Endothelial cell of umbilical vein (primary cell): ENCODE results near the gene LRP1B. TPM values are rescaled to one million over a fixed set of nuclear protein-coding genes. Genes with fewer than 3 reads are reported as not detected.

Experiments
- BruUV-seq: library from RNA; stranded (reverse); fragments of 400-500 nt; replicated peaks from 2 replicates; lab custom pipeline; 2021; lab: Mats Ljungman, UMichigan
- CTCF ChIA-PET: fragments of 300-600, 350-600 bp; sonication (Branson Sonifier 250); formaldehyde crosslinking; loops from one replicate; lab custom pipeline; 2021; ENCODE audit warnings: antibody characterized with exemption, inconsistent platforms; lab: Charles Lee
- POLR2A ChIA-PET: fragments of 300-600, 350-600 bp; sonication (Branson Sonifier 250); formaldehyde crosslinking; loops from one replicate; lab custom pipeline; 2021; ENCODE audit warnings: antibody characterized with exemption, inconsistent platforms; lab: Charles Lee
- DNase-seq: peaks from one replicate; pipeline ENCODE4 v3.0.0-alpha.2; 2011; ENCODE audit warnings: low read depth, low spot score
- FAIRE-seq: peaks from 2 replicates; lab custom pipeline; 2011; peaks lifted over from hg19 to GRCh38; lab: Jason Lieb, UNC
- H2AFZ ChIP-seq: 2 replicates; pipeline ENCODE4 v1.6.0; 2012; ENCODE audit warnings: low read depth, low read length, control low read depth, inconsistent platforms
- H3K27ac ChIP-seq: 2 replicates; pipeline ENCODE4 v1.5.1; 2011; ENCODE audit warnings: low read depth, mild to moderate bottlenecking, control low read depth, low read length, moderate library complexity; ENCODE audit not compliant: insufficient read depth
- H3K27me3 ChIP-seq, 2 experiments: 2 replicates each; pipeline versions ENCODE4 v1.6.0 to v1.6.1; 2011; ENCODE audit warnings: low read length in 2 of 2, mixed read lengths in 1 of 2; ENCODE audit not compliant: control insufficient read depth in 2 of 2, insufficient read depth in 2 of 2
- H3K36me3 ChIP-seq, 2 experiments: 2 replicates in 1 of 2; 3 replicates in 1 of 2; pipeline ENCODE4 v1.5.1; 2011; ENCODE audit warnings: low read length in 2 of 2, mild to moderate bottlenecking in 1 of 2, moderate library complexity in 1 of 2; ENCODE audit not compliant: control insufficient read depth in 2 of 2, insufficient read depth in 2 of 2; ENCODE audit errors: extremely low read depth in 1 of 2
- H3K4me1 ChIP-seq: 3 replicates; pipeline ENCODE4 v1.5.1; 2011; ENCODE audit warnings: mild to moderate bottlenecking, low read length; ENCODE audit not compliant: control insufficient read depth, insufficient read depth; ENCODE audit errors: extremely low read depth
- H3K4me2 ChIP-seq: 2 replicates; pipeline ENCODE4 v1.6.1; 2011; ENCODE audit warnings: low read length, control low read depth, mixed read lengths; ENCODE audit not compliant: insufficient read depth
- H3K4me3 ChIP-seq, 3 experiments: fragments of 200-600 bp in 1 of 3; sonication (generic), shearing (Covaris generic) in 1 of 3; replicated peaks in 1 of 3; 2 replicates each; pipeline ENCODE4 v1.5.1; 2011 to 2016; ENCODE audit warnings: control low read depth in 3 of 3, low read length in 3 of 3, mild to moderate bottlenecking in 2 of 3, inconsistent platforms in 1 of 3, low read depth in 1 of 3, moderate library complexity in 1 of 3; ENCODE audit not compliant: insufficient read depth in 1 of 3
- H3K79me2 ChIP-seq: 2 replicates; pipeline ENCODE4 v1.6.0; 2012; ENCODE audit warnings: low read length, inconsistent platforms; ENCODE audit not compliant: control insufficient read depth, insufficient read depth
- H3K9ac ChIP-seq: replicated peaks from 2 replicates; pipeline ENCODE3; 2011; ENCODE audit warnings: low read length, control low read depth; ENCODE audit not compliant: insufficient read depth; ENCODE audit errors: extremely low read depth
- H3K9me1 ChIP-seq: replicated peaks from 3 replicates; pipeline ENCODE4 v1.6.0; 2011; ENCODE audit warnings: mild to moderate bottlenecking, low read length; ENCODE audit not compliant: control insufficient read depth, insufficient read depth; ENCODE audit errors: extremely low read depth
- H3K9me3 ChIP-seq: replicated peaks from 2 replicates; pipeline ENCODE4 v1.5.1; 2012; ENCODE audit warnings: low read length, inconsistent platforms; ENCODE audit not compliant: control insufficient read depth, insufficient read depth
- H4K20me1 ChIP-seq: replicated peaks from 2 replicates; pipeline ENCODE3; 2011; ENCODE audit warnings: mild to moderate bottlenecking, low read length; ENCODE audit not compliant: control insufficient read depth, insufficient read depth; ENCODE audit errors: extremely low read depth
- EZH2 ChIP-seq: IDR thresholded peaks from 2 replicates; pipeline ENCODE4 v1.6.1; 2012; ENCODE audit warnings: borderline replicate concordance, low read depth, mild to moderate bottlenecking, moderate library complexity, low read length, inconsistent platforms; ENCODE audit not compliant: severe bottlenecking
- FOS ChIP-seq: IDR thresholded peaks from 2 replicates; pipeline ENCODE4 v1.6.1; 2011; ENCODE audit warnings: mild to moderate bottlenecking, low read length, moderate library complexity, borderline replicate concordance; ENCODE audit not compliant: insufficient read depth
- GATA2 ChIP-seq: IDR thresholded peaks from 2 replicates; pipeline ENCODE4 v1.7.0; 2011; ENCODE audit warnings: low read depth, mild to moderate bottlenecking, moderate library complexity, mixed read lengths, low read length; ENCODE audit not compliant: insufficient read length, insufficient read depth
- JUN ChIP-seq: IDR thresholded peaks from 2 replicates; pipeline ENCODE4 v1.6.1; 2011; ENCODE audit warnings: borderline replicate concordance, low read depth; ENCODE audit not compliant: insufficient read length, insufficient read depth
- MYC ChIP-seq: IDR thresholded peaks from one replicate; pipeline ENCODE4 v1.6.1; 2011; ENCODE audit warnings: mild to moderate bottlenecking, low read depth, low read length
- POLR2A ChIP-seq: IDR thresholded peaks from 2 replicates; pipeline ENCODE4 v1.6.1; 2012; ENCODE audit warnings: low read depth, mild to moderate bottlenecking, control low read depth, low read length
- POLR2AphosphoS5 ChIP-seq: IDR thresholded peaks from 2 replicates; pipeline ENCODE4 v1.6.1; 2012; ENCODE audit warnings: low read depth, mild to moderate bottlenecking, control low read depth, low read length, moderate library complexity; ENCODE audit not compliant: insufficient read depth
- dilution Hi-C: fragments of 300-500 bp; cut with MboI; formaldehyde crosslinking; loops from one replicate; pipeline ENCODE4 v1.15.0; 2019; ENCODE audit warnings: low sequenced_read_pairs; ENCODE audit not compliant: extremely low pct_ligation_motif_present
- intact Hi-C: fragments of 100-400 bp; cut with micrococcal nuclease; formaldehyde crosslinking; loops from one replicate; pipeline ENCODE4 v1.10.0; 2022
- polyA plus RNA-seq, 4 experiments: library from polyadenylated mRNA; depleted of rRNA in 3 of 4; stranded (reverse) in 3 of 4; unstranded in 1 of 4; fragments of >200 nt; gene quantifications; 2 replicates each; pipeline versions ENCODE4 v1.2.1 to v1.2.3, GENCODE V29; 2011 to 2012; ENCODE audit warnings: missing spikeins in 1 of 4
- total RNA-seq: library from RNA; stranded (reverse); gene quantifications from 2 replicates; pipeline ENCODE4 v1.2.3, GENCODE V29; 2021
- TF ChIP-seq, protein P1 (sequence below), 2 donors: IDR thresholded peaks; 1 replicate in 1 of 2; 2 replicates in 1 of 2; pipeline ENCODE4 v1.5.1; 2011; ENCODE audit warnings: low read length in 2 of 2, mild to moderate bottlenecking in 2 of 2, moderate library complexity in 2 of 2, control low read depth in 1 of 2, inconsistent platforms in 1 of 2, low read depth in 1 of 2; ENCODE audit not compliant: insufficient read depth in 1 of 2; ENCODE audit errors: extremely low read depth in 1 of 2
- TF ChIP-seq, protein P2 (sequence below): IDR thresholded peaks from 2 replicates; pipeline ENCODE4 v1.6.1; 2011; ENCODE audit not compliant: insufficient read depth, insufficient read length

LRP1B gene
- total and polyA plus RNA-seq, 2 donors (not counting 3 experiments of a cell fraction or from before 2014, with no cell fraction given) = 0.03 to 0.07 TPM

GRCh38 chr2:141565597-141565996 lies 565.2 kb downstream of the LRP1B start:
- DNase-seq = no peak
- H3K79me2 ChIP-seq = no peaks in the 10 kb centered on the region
- no peak overlapping the region for H2AFZ ChIP-seq
- no peak overlapping the region for H3K9ac ChIP-seq
- H4K20me1 ChIP-seq = no peaks in the 10 kb centered on the region
- no peak overlapping the region for H3K27ac ChIP-seq
- no peak overlapping the region for H3K4me3 ChIP-seq
- H3K27me3 ChIP-seq = no peaks in the 10 kb centered on the region
- no peak for FAIRE-seq
- POLR2A ChIA-PET = no interaction called here
- no peak for TF ChIP-seq EZH2
- TF ChIP-seq GATA2 = no peak
- TF ChIP-seq MYC = no peak
- TF ChIP-seq POLR2A = no peak
- TF ChIP-seq JUN = no peak
- TF ChIP-seq, protein P1, sequence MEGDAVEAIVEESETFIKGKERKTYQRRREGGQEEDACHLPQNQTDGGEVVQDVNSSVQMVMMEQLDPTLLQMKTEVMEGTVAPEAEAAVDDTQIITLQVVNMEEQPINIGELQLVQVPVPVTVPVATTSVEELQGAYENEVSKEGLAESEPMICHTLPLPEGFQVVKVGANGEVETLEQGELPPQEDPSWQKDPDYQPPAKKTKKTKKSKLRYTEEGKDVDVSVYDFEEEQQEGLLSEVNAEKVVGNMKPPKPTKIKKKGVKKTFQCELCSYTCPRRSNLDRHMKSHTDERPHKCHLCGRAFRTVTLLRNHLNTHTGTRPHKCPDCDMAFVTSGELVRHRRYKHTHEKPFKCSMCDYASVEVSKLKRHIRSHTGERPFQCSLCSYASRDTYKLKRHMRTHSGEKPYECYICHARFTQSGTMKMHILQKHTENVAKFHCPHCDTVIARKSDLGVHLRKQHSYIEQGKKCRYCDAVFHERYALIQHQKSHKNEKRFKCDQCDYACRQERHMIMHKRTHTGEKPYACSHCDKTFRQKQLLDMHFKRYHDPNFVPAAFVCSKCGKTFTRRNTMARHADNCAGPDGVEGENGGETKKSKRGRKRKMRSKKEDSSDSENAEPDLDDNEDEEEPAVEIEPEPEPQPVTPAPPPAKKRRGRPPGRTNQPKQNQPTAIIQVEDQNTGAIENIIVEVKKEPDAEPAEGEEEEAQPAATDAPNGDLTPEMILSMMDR (IDR thresholded peaks at IDR 0.05; ENCODE audit: extremely low read depth in 1 of 2, insufficient read depth in 1 of 2, low read depth in 1 of 2, low read length in 2 of 2) = no peak
- TF ChIP-seq FOS = no peak
- TF ChIP-seq, protein P2, sequence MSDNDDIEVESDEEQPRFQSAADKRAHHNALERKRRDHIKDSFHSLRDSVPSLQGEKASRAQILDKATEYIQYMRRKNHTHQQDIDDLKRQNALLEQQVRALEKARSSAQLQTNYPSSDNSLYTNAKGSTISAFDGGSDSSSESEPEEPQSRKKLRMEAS = no peak
- TF ChIP-seq POLR2AphosphoS5 = no peak
- no peaks in the 10 kb centered on the region for H3K4me1 ChIP-seq
- CTCF ChIA-PET = no interaction called here
- no peaks in the 10 kb centered on the region for H3K36me3 ChIP-seq
- H3K9me1 ChIP-seq = no peaks in the 10 kb centered on the region
- dilution Hi-C loops (no loop called here), intact Hi-C loops (no loop called here)
- no peaks in the 10 kb centered on the region for H3K9me3 ChIP-seq
- no peak overlapping the region for H3K4me2 ChIP-seq
- BruUV-seq = no TSS peak
